K562 (cell line): ENCODE data around the gene SLC6A16. TPM values are rescaled to one million over a fixed set of nuclear protein-coding genes. Genes with fewer than 3 reads are reported as not detected.

Experiments used
- BRD9 ChIP-seq: fragments of 450-650 bp; IDR thresholded peaks from 2 replicates; pipeline ENCODE4 v1.6.1; 2018; ENCODE audit warnings: low read depth; ENCODE audit not compliant: partially characterized antibody
- XRCC4 ChIP-seq: IDR thresholded peaks from one replicate; pipeline ENCODE4 v1.6.1; 2011; ENCODE audit not compliant: insufficient read depth, insufficient read length; ENCODE audit errors: extremely low read depth
- ZFX ChIP-seq: sonication (generic); formaldehyde crosslinking; IDR thresholded peaks from 2 replicates; pipeline ENCODE4 v1.8.0; 2022; ENCODE audit warnings: mild to moderate bottlenecking, missing genetic modification reagents, moderate library complexity
- ZNF140 ChIP-seq: fragments of 250-450 bp; sonication (Bioruptor Pico); IDR thresholded peaks from 2 replicates; pipeline ENCODE4 v1.8.0; 2021; ENCODE audit warnings: moderate library complexity, mild to moderate bottlenecking, inconsistent platforms
- polyA plus RNA-seq, 8 experiments: library from polyadenylated mRNA; depleted of rRNA in 4 of 8; stranded (reverse) in 5 of 8; unstranded in 3 of 8; fragments of >200 nt; fragmentation: Nextera tagmentation in 2 of 8; fragmentation: Illumina TruSeq in 1 of 8; extraction: Ambion mirVana in 2 of 8; extraction: Trizol in 1 of 8; gene quantifications; 2 replicates each; pipeline versions ENCODE4 v1.2.1 to v1.2.3, GENCODE V29; 2011 to 2014; ENCODE audit warnings: inconsistent platforms in 1 of 8, missing spikeins in 1 of 8
- total RNA-seq, 7 experiments: library from RNA; depleted of rRNA in 6 of 7; stranded (reverse); fragments of >200 nt in 6 of 7; fragmentation: Illumina TruSeq in 2 of 7; extraction: Trizol in 2 of 7; gene quantifications; 2 replicates each; pipeline versions ENCODE4 v1.2.1 to v1.2.3, GENCODE V29; 2011 to 2021; ENCODE audit warnings: low replicate concordance in 1 of 7
- TF ChIP-seq, protein P1 (sequence below), 2 experiments: fragments of 450-650 bp; IDR thresholded peaks; 2 replicates each; pipeline ENCODE4 v1.6.1; 2016; ENCODE audit warnings: mild to moderate bottlenecking in 2 of 2, borderline replicate concordance in 1 of 2, low read depth in 1 of 2, moderate library complexity in 1 of 2
- TF ChIP-seq, protein P2 (sequence below): sonication (generic); formaldehyde crosslinking; IDR thresholded peaks from 2 replicates; pipeline ENCODE4 v1.8.0; 2022; ENCODE audit warnings: mild to moderate bottlenecking, missing genetic modification reagents
- TF ChIP-seq, protein P3 (sequence below): conservative IDR thresholded peaks from 2 replicates; pipeline ENCODE4 v1.6.1; 2011; ENCODE audit warnings: low read depth, mild to moderate bottlenecking, low read length; ENCODE audit not compliant: control insufficient read depth
- TF ChIP-seq, protein P4 (sequence below), 2 experiments: fragments of 450-650 bp in 1 of 2; sonication (generic) in 1 of 2; formaldehyde crosslinking in 1 of 2; IDR thresholded peaks in 1 of 2; conservative IDR thresholded peaks in 1 of 2; 2 replicates each; pipeline versions ENCODE4 v1.6.1 to v1.8.1; 2016 to 2023; ENCODE audit warnings: mild to moderate bottlenecking in 2 of 2, moderate library complexity in 2 of 2, inconsistent platforms in 1 of 2, missing genetic modification reagents in 1 of 2

The SLC6A16 gene
- total and polyA plus RNA-seq, 9 of the 15 experiments (the other 6 are each of a cell fraction or from before 2014, with no cell fraction given): 0.05 to 0.95 (median 0.36) TPM

DNA sequence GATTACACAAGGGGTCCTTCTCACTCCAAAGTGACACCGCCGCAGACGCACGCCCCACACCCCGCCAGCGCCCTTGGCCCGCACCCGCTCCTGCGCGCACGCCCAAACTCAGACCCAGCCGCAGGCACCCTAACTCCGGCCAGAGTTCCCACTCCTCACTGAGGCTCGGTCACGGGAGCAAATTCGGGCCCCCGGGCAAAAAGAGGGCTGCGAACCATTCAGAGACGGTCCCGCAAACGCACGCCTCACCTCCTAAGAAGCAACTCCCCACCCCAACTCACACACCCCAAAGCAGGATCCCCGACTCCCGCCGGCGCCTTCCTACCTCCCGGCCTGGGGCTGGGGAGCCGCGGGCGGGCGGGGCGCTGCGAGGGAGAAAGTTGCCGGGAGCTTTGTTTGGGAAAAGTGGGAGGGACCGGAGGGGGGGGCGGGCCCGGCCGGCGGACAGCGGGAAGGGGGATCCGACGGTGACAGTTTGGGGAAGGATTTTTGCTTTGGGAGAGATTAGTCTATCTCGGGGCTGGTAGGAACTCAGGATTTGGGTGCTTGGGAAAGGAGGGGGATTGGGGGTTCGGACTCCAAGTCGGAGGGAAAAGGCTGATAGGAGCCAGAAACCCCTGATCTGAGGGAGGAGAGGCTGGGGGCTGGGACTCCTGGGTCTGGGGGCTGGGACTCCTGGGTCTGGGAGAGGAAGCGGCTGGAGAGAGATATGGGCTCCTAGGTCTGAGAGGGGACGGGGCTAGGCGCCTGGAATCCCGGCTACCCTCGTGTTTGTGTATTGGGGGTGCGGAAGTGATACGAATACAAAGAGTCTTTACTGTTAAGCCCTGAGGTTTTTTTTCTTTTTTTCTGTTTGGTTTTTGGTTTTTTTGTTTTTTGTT is 37.3 kb upstream of the SLC6A16 start, which contains the start of gene TEAD2 (continued):
- TF ChIP-seq, protein P1, sequence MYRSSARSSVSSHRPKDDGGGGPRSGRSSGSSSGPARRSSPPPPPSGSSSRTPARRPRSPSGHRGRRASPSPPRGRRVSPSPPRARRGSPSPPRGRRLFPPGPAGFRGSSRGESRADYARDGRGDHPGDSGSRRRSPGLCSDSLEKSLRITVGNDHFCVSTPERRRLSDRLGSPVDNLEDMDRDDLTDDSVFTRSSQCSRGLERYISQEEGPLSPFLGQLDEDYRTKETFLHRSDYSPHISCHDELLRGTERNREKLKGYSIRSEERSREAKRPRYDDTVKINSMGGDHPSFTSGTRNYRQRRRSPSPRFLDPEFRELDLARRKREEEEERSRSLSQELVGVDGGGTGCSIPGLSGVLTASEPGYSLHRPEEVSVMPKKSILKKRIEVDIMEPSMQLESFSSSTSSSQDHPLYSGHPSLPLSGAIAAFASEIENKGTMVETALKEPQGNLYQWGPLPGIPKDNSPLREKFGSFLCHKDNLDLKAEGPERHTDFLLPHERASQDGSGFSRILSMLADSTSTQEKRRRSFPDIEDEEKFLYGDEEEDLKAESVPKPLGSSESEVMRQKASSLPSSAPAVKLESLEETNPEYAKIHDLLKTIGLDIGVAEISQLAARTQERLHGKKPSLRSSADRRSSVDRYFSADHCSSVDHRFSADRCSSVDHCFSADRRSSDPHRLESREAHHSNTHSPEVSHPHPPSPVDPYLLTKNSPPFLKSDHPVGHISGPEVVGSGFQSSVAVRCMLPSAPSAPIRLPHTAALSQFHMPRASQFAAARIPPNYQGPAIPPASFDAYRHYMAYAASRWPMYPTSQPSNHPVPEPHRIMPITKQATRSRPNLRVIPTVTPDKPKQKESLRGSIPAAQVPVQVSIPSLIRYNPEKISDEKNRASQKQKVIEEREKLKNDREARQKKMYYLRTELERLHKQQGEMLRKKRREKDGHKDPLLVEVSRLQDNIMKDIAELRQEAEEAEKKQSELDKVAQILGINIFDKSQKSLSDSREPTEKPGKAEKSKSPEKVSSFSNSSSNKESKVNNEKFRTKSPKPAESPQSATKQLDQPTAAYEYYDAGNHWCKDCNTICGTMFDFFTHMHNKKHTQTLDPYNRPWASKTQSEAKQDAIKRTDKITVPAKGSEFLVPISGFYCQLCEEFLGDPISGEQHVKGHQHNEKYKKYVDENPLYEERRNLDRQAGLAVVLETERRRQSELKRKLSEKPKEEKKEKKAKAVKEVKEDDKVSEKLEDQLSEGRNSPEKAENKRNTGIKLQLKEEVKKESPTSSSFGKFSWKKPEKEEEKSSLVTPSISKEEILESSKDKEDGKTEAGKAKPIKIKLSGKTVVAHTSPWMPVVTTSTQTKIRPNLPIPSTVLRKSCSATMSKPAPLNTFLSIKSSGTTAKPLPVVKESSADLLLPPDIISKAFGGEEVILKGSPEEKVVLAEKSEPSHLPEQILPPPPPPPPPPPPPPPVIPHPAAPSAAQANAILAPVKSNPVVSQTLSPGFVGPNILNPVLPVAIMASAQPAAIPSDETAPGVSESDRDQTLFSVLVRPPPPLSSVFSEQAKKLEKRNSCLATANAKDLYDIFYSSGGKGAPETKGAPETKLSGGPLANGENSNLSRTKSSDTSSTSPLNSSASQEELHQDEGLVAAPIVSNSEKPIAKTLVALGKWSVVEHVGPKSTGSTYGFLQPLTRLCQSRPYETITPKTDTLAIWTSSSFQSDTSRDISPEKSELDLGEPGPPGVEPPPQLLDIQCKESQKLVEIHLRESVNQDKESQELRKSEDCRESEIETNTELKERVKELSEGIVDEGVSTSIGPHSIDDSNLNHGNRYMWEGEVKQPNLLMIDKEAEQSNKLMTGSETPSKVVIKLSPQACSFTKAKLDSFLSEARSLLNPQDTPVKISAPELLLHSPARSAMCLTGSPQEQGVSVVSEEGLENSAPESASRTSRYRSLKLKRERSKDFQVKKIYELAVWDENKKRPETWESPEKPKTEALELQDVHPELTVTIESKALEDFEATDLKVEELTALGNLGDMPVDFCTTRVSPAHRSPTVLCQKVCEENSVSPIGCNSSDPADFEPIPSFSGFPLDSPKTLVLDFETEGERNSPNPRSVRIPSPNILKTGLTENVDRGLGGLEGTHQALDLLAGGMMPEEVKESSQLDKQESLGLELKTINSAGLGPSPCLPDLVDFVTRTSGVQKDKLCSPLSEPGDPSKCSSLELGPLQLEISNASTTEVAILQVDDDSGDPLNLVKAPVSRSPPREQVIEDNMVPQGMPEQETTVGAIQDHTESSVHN (IDR thresholded peaks at IDR 0.05; ENCODE audit: borderline replicate concordance in 1 of 2, low read depth in 1 of 2): no peak
- TF ChIP-seq ZFX (CRISPR knock-in tag): peak; percentile 43; the same call in 1 of the 2 replicates
- TF ChIP-seq, protein P2, sequence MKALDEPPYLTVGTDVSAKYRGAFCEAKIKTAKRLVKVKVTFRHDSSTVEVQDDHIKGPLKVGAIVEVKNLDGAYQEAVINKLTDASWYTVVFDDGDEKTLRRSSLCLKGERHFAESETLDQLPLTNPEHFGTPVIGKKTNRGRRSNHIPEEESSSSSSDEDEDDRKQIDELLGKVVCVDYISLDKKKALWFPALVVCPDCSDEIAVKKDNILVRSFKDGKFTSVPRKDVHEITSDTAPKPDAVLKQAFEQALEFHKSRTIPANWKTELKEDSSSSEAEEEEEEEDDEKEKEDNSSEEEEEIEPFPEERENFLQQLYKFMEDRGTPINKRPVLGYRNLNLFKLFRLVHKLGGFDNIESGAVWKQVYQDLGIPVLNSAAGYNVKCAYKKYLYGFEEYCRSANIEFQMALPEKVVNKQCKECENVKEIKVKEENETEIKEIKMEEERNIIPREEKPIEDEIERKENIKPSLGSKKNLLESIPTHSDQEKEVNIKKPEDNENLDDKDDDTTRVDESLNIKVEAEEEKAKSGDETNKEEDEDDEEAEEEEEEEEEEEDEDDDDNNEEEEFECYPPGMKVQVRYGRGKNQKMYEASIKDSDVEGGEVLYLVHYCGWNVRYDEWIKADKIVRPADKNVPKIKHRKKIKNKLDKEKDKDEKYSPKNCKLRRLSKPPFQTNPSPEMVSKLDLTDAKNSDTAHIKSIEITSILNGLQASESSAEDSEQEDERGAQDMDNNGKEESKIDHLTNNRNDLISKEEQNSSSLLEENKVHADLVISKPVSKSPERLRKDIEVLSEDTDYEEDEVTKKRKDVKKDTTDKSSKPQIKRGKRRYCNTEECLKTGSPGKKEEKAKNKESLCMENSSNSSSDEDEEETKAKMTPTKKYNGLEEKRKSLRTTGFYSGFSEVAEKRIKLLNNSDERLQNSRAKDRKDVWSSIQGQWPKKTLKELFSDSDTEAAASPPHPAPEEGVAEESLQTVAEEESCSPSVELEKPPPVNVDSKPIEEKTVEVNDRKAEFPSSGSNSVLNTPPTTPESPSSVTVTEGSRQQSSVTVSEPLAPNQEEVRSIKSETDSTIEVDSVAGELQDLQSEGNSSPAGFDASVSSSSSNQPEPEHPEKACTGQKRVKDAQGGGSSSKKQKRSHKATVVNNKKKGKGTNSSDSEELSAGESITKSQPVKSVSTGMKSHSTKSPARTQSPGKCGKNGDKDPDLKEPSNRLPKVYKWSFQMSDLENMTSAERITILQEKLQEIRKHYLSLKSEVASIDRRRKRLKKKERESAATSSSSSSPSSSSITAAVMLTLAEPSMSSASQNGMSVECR (CRISPR knock-in tag): no peak; the same call in none of the 2 replicates
- TF ChIP-seq, protein P3, sequence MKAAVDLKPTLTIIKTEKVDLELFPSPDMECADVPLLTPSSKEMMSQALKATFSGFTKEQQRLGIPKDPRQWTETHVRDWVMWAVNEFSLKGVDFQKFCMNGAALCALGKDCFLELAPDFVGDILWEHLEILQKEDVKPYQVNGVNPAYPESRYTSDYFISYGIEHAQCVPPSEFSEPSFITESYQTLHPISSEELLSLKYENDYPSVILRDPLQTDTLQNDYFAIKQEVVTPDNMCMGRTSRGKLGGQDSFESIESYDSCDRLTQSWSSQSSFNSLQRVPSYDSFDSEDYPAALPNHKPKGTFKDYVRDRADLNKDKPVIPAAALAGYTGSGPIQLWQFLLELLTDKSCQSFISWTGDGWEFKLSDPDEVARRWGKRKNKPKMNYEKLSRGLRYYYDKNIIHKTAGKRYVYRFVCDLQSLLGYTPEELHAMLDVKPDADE: no peak
- TF ChIP-seq, protein P4, sequence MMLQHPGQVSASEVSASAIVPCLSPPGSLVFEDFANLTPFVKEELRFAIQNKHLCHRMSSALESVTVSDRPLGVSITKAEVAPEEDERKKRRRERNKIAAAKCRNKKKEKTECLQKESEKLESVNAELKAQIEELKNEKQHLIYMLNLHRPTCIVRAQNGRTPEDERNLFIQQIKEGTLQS (IDR thresholded peaks at IDR 0.05): no peak
- TF ChIP-seq, protein P4 (CRISPR knock-in tag; conservative IDR thresholded peaks at IDR 0.05): no peak
- TF ChIP-seq BRD9: no peak
- no peak for TF ChIP-seq XRCC4
- TF ChIP-seq ZNF140 (CRISPR knock-in tag): no peak
